ENCODE measurements around the gene PTPRN2. TPM values are rescaled to one million over a fixed set of nuclear protein-coding genes. Genes with fewer than 3 reads are reported as not detected.
A peak's percentile ranks its signal among the peaks of the same experiment; 100 is the strongest.

Gene PTPRN2
- total RNA-seq, 1 donor from 2014 or later, result 32.2 TPM

DNA sequence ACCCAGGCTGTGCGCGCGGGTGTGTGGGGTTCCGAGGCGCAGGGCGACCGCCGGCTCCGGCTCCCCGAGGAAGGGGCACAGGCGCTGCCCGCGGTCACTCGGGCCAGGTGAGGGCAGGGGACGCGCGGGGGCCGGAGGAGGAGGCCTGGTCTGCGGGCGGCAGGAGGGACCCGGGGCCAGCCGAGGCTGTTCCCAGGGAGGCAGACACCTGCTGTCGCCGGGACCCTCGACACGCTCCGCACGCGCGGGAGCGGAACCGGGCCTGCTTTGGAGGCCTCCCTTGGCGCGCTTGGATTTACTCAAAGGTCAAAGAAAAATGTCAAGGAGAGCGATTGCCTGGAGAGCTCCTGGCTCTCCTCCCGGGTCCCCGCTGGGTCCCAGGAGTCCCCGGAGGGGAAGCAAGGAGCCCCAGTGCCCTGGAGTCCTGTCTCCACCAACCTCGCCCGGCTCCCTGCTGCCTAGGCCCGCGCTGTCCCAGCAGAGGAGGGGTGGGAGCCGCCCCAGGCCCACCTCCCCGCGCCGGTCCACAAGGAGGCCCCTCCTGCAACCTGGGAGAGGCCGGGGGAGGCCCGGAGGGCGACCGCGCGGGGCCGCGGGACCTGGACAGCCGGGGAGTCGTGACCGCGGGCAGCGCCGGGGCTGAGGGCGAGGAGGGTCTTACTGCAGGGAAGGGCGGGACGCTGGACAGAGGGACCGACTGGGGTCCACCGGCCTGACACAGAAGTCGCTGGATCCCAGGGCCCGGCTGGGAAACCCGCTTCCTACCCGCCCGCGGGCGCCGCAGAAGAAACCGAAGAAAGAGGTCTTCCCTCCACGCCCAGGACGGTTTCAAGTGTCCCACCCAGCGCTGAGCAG is 902.0 kb downstream of the PTPRN2 start:
- DNase-seq (ENCODE audit: low read depth, low spot score), result peak; percentile 34
- Mint-ChIP-seq H3K27me3 (ENCODE audit: low read depth) (peaks cover 71% of the 10 kb centered on the region), H3K4me1 (peaks cover 59% of the 10 kb centered on the region), H3K4me3 (peak overlapping the region; percentile 89), H3K36me3 (ENCODE audit: low read depth) (peaks cover 26% of the 10 kb centered on the region), H3K9me3 (no peaks in the 10 kb centered on the region), H3K27ac (ENCODE audit: unreplicated experiment) (peak overlapping the region; percentile 25)
- TF ChIP-seq, protein P1, sequence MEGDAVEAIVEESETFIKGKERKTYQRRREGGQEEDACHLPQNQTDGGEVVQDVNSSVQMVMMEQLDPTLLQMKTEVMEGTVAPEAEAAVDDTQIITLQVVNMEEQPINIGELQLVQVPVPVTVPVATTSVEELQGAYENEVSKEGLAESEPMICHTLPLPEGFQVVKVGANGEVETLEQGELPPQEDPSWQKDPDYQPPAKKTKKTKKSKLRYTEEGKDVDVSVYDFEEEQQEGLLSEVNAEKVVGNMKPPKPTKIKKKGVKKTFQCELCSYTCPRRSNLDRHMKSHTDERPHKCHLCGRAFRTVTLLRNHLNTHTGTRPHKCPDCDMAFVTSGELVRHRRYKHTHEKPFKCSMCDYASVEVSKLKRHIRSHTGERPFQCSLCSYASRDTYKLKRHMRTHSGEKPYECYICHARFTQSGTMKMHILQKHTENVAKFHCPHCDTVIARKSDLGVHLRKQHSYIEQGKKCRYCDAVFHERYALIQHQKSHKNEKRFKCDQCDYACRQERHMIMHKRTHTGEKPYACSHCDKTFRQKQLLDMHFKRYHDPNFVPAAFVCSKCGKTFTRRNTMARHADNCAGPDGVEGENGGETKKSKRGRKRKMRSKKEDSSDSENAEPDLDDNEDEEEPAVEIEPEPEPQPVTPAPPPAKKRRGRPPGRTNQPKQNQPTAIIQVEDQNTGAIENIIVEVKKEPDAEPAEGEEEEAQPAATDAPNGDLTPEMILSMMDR (conservative IDR thresholded peaks at IDR 0.05), result no peak

DNA sequence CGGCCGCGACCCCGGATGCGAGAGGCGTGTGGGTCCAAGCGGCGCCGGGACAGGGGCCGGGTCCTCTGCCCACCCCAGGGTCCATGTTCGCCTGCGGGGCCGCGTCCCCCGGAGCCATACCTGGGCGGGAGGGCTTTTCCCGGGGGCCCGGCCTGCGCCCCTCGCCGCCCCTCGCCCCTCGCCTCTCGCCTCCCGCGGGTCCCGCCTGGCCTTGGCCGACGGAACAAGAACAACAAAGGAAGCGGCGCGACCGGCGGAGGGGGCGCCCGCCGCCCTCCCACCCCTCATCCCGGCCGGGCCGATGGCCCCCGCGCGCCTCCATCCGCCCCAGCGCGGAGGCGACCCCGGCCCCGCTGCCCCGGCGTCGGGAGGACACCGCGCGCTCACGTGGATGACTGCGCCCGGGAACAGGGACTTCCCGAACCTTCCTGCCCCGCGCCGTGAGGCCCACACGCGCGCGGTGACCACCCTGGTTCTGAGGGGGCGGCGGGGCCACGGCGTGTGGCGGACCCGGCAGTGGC is 902.7 kb downstream of the PTPRN2 start:
- no peak overlapping the region for H3K4me3 Mint-ChIP-seq
- H3K9me3 Mint-ChIP-seq, result no peaks in the 10 kb centered on the region
- peaks cover 65% of the 10 kb centered on the region for H3K4me1 Mint-ChIP-seq

DNA sequence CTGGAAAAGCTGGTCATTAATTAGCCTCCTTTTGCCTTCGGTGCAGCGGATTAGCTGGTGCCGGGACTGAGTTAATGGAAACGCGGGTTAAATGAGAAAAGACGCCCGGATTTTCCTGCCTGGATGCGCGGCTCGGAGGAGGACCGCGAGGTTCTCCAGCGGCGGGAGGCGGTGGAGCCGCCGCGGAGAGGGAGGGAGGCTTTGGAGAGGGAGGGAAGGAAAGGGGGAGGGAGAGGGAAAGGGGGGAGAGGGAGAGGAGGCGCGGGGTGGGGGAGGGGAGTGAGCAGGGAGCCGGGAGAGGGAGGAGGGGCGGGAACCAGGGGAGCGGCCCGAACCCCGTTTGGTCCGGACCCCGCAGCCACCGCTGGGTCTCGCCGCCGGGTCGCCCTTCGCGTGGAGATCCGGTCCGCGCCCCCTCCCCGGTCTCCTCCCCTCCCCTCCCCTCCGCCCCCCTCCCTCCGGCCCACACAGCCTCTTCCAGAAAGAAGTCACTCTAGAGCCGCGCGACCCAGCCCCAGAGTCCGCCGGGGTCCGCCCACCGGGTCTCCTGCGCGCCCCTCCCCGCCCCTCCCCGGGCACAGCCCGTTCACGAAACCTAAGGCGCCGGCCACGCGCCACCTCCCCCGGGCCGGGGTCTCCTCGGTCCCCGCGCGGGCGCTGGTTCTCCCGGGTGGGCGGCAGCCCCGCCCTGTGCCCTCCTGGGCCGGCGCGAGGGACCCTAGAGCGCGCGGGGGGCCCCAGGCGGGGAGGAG is 903.3 kb downstream of the PTPRN2 start:
- peak; percentile 56 for DNase-seq (ENCODE audit: low read depth, low spot score)
- H3K4me1 Mint-ChIP-seq, result peaks cover 72% of the 10 kb centered on the region
- TF ChIP-seq, protein P1 (conservative IDR thresholded peaks at IDR 0.05), result no peak

More for the DNA sequence above, 902.7 kb downstream of the PTPRN2 start:
- TF ChIP-seq, protein P1 (conservative IDR thresholded peaks at IDR 0.05), result no peak
- Mint-ChIP-seq H3K27me3 (ENCODE audit: low read depth) (peaks cover 71% of the 10 kb centered on the region), H3K27ac (ENCODE audit: unreplicated experiment) (no peak overlapping the region), H3K36me3 (ENCODE audit: low read depth) (peaks cover 26% of the 10 kb centered on the region)
- no peak for DNase-seq (ENCODE audit: low read depth, low spot score)

DNA sequence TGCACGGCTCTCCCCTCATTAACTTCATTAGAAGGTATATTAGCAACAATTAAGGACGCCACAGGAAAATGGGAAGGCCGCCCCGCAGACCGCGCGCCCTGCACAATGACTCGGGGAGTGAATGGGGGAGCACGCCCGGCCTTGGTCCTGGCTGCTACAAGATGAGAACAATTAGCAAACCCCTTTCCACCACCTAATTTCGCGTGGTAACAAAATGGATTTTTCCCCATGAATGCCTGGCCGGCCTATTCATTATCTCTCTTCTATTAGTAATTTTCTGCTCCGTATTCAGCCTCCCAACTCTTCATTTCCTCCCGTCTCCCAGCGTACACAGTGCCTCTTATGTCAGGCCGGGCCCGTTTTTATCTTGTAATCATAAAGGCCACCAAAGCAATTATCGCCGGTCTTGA is 903.9 kb downstream of the PTPRN2 start:
- Mint-ChIP-seq H3K9me3 (no peaks in the 10 kb centered on the region), H3K4me1 (peaks cover 78% of the 10 kb centered on the region), H3K36me3 (ENCODE audit: low read depth) (peaks cover 24% of the 10 kb centered on the region), H3K27me3 (ENCODE audit: low read depth) (peaks cover 61% of the 10 kb centered on the region), H3K4me3 (peak overlapping the region; percentile 88), H3K27ac (ENCODE audit: unreplicated experiment) (no peak overlapping the region)
- DNase-seq (ENCODE audit: low read depth, low spot score), result no peak
- TF ChIP-seq, protein P1 (conservative IDR thresholded peaks at IDR 0.05), result no peak

More for the DNA sequence above, 903.3 kb downstream of the PTPRN2 start:
- Mint-ChIP-seq H3K9me3 (no peaks in the 10 kb centered on the region), H3K27ac (ENCODE audit: unreplicated experiment) (no peak overlapping the region), H3K27me3 (ENCODE audit: low read depth) (peaks cover 65% of the 10 kb centered on the region), H3K36me3 (ENCODE audit: low read depth) (peaks cover 24% of the 10 kb centered on the region), H3K4me3 (peak overlapping the region; percentile 88)

DNA sequence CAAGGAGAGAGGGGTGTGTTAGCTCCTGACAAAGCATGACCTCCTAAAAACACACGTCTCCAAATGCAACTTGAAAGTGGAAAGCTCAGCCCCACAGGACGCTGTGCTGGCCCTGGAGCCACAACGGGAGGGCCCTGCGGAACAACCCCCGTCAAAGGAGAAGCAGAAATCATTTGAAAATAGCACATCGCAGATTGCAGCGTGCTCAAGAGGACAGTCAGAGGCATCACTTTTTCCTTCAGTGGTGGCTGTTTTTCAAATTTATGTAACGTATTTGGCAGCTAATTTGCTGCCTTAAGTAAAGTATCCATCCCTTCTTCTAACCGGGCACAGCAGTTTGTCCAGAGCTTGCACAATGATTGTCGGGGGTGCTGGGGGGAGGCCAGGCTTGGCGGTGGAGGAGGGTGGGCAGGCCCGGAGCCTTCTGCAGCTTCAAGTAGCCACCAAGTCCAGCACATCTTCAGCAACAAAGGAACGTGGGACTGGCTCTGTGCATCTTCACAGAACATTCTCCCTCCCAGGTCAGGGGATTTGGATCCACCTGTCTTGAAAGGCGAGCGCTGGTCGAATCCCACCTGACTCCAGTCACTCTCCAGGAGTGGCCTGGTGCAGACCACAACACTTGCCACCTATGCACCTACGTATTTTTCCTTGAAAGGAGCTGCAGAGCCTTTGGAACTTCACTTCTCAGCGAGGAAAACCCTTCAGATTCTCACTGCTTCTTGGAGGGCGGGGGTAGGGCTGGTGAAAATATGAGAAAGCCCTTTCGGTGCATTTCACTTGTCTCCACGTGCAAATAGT is 904.5 kb downstream of the PTPRN2 start:
- peaks cover 55% of the 10 kb centered on the region for H3K27me3 Mint-ChIP-seq (ENCODE audit: low read depth)
- TF ChIP-seq, protein P1 (conservative IDR thresholded peaks at IDR 0.05), result no peak
- peaks cover 82% of the 10 kb centered on the region for H3K4me1 Mint-ChIP-seq
- peak overlapping the region; percentile 88 for H3K4me3 Mint-ChIP-seq
- H3K36me3 Mint-ChIP-seq (ENCODE audit: low read depth), result peaks cover 20% of the 10 kb centered on the region
- no peaks in the 10 kb centered on the region for H3K9me3 Mint-ChIP-seq
- DNase-seq (ENCODE audit: low read depth, low spot score), result no peak
- H3K27ac Mint-ChIP-seq (ENCODE audit: unreplicated experiment), result no peak overlapping the region
